Stimulated activated CD8-positive, alpha-beta memory T cell treated with anti-CD3 and anti-CD28 coated beads, Interleukin-12 subunit alpha, Interleukin-12 subunit beta, amount 100 ng/mL, for 4 hours (primary cell): ENCODE measurements around the gene ZFAND3.
"Not testable (repeated sequence)": the region's sequence is repeated elsewhere in the genome, so short reads cannot be mapped to it uniquely, and the experiment has no call there.

Experiments
- DNase-seq: peaks from one replicate; pipeline ENCODE4 v3.0.0-alpha.2; 2020; ENCODE audit warnings: low read depth

ZFAND3 gene

GRCh38 chr6:37865504-37865903 is 46.0 kb downstream of the ZFAND3 start:
- no peak for DNase-seq

DNA sequence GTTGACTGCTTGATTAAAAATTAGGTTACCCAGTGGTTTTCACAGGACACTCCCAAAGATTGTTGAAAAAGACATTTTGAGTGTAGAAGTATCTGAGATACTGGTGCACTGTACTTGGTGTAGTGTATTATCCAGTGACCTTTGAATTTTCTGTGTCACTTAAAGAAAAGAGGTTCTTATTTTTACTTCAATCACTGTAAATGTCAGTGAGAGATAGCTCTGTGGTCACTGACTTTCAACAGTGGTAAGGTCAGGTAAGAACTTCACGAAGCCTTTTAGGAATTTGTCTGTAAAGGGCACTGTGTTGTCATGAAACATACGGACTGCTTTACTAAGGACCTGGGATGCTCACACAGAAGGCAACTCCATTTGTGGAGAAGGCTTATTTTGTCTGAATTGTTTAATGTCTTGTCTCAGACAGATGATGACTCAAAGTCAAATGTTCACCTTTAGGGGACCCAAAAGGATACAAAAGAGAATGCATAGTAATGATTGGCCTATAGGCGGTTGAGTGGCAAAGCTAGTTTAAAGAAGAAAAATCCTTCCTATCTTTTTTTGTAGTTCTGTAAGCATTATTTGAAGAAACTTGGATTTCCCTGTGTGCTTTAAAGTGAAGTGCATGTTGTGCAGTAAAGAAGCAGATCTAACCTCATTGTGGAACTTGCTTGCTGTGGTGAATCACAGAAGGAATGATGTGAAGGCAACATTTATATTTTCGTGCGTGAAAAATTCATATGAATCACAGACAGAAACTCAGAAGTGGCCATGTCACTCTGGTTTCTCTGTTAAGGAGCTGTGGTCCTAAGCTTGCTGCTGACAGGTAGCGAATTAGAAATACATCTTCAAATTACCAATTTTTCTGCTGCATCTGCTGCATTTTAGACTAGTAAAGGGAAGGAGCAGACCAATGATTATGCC is 47.3 kb downstream of the ZFAND3 start:
- no peak for DNase-seq

GRCh38 chr6:37867756-37868446 is 48.4 kb downstream of the ZFAND3 start:
- DNase-seq: no peak

DNA sequence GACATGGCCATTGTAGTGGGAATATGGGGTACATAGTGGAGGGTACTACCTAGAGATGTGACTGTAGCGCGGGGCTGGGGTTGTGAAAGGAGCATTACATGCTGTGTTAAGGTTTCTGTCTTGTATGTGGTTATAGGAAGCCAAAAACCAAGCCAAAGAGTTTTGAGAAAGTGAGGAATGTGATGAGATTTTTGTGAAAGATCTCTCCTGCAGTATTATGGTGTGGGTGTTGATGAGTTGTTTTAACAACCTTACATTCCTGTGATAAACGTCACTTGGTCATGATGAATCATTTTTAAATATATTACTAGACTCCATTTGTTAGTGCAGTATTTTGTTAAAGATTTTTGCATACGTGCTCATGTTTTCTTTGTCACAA is 48.9 kb downstream of the ZFAND3 start:
- no peak for DNase-seq

DNA sequence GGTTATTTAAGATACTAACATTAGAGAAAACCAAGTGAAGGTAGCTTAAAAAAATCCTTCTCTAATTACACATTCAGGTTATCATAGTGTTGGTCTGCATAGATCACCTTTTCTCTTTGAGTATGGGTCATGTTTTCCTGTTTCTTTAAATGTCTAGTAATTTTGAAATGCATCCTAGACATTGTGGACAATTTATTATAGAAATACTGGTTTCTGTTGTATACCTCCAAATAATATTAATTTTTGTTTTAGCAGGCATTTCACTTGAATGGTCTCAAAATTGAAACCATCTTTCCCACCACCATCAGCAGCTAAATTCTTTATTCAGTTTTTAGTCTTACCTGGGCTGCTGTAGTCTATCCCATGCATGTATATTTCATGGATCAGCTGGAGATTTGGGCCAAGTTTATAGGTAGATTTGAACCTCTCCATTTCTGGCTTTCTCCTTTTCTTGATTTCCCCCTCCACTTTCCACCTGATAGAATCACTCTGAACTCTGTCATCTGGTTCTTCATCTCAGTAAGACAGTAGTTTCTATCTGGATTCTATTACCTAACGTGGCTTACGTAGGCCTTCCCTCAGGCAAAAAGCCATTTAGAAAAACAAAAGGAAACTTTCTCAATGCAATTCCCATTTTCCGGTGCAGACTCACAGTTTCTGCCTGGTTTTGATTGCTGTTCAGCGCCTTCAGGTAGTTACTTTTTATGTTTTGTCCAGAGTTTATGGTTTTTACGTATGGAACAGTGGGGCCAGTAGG is 52.3 kb downstream of the ZFAND3 start:
- DNase-seq: no peak

DNA sequence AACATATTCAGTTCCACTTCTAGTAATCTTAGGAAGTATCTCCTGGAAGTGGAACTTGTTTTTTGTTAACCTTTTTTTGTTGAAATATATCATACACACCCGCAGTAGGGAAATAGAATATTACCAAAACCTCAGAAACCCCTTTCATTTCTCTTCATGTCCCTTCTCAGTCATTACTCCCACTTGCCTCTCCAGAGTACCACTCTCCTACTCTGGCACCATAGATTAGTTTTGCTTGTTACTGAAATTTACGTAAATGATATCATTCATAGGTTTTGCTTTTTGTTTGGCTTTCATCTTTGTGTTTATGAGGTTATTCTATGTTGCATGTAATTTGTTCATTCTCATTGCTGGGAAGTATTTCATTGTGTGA is 52.8 kb downstream of the ZFAND3 start:
- DNase-seq: no peak

- DNase-seq: no peak
These were observed 55.2 kb downstream of the ZFAND3 start for GRCh38 chr6:37874726-37875125.

DNA sequence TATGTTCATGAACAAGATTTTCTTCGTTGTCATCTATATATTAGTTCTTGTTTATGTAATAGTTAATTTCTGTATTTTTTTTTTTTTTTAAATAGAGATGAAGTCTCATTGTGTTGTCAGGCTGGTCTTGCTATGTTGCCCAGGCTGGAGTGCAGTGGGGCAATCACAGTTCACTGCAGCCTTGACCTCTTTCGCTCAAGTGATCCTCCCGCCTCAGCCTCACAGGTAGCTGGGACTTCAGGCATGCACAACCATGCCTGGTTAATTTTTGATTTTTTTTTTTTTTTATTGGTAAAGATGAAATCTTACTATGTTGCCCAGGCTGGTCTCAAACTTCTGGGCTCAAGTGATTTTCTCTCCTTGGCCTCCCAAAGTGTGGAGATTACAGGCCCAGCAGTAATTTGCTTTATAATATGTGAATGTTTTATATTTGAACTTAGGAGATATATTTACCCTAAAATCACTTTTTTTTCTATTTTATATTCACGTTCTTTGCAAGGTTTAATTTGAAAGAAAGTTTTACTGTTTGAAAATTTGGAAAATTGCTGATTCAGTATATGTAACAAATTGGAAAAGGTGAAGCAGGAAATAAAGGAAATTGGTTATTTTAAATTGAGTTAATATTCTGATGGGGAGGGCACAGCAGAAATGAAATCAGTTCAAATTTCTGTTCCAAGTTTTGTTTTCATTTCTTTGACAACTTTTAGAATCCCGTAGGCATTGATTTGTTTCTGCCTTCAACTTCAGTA is 56.2 kb downstream of the ZFAND3 start:
- no peak for DNase-seq

DNA sequence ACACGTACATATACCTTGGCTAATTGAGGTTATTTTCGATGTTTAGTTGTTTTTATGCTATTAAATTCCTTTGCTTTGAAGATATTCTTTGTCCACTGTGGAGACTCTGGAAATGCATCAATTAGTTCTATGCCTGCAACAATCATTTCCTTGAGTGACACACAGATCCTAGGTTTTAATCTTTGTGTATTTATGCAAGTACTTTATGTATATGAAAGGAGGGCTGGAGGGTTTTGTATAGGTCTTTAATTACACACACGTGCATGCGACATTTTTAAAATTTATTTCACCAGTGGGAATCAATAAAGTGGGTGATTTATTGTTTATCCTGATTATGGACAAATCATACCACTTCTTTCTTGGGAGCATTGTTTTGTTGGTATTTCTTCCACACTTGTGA is 57.3 kb downstream of the ZFAND3 start:
- no peak for DNase-seq

DNA sequence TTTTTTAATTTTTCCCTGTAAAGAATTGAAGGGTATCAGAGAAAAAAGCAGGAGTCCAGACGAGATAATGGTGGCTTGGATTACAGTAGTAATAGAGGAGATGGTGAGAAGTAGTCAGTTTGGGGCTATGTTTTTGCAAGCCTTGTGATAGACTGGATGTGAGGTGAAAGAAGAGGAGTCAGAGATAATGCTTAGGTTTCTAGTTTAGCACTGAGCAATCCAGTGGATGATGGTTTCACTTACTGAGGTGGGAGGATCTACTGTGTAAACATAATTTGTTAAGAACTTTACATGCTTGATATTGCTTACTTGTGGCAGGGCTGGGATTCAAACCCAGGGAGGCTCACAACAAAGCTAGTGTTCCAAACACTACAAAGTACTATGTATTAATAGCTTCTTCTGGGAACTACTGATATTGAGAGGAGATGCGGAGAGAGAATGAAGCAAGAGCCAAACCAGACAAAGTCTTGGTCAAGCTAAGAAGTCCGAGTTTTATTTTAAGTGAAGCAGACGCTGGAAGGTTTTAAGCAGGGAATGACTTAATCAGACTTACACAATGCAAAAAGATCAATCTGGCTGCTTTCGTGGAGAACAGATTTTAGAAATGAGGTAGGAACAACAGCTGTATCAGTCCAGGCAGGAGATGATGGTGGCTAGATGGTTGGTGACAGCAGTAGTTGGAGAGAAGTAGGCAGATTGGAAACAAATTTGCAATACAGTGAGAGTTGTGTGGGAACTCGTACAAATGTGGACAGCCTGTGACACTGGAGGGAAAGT is 58.0 kb downstream of the ZFAND3 start:
- no peak for DNase-seq

DNA sequence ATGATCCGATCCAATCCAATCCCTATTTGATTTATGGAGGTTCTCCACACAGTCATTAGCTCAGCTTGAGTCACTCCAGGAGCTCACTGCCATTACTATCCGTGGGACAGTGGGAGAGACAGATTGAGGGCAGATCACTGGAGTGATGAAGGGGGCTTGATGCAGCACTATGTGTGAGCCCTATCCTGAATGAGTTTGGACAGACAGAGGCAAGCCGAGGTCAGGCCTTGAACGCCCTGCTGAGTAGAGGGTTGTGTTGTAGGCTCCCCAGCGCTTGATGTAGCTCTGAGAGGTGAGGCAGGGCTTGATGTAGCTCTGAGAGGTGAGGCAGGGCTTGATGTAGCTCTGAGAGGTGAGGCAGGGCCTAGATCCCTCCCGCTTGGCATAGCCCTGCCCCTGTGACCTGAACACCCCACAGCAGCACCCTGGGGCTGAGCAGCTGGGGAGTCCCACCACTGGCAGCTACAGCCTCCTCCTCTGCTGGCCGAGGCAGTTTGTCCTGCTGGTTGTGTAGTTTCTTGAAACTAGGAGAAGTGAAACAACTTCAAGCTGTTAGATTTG is 58.7 kb downstream of the ZFAND3 start:
- DNase-seq: no peak

GRCh38 chr6:37880602-37881001 is 61.1 kb downstream of the ZFAND3 start:
- not testable (repeated sequence) for DNase-seq

GRCh38 chr6:37882292-37882691 is 62.8 kb downstream of the ZFAND3 start:
- no peak for DNase-seq

DNA sequence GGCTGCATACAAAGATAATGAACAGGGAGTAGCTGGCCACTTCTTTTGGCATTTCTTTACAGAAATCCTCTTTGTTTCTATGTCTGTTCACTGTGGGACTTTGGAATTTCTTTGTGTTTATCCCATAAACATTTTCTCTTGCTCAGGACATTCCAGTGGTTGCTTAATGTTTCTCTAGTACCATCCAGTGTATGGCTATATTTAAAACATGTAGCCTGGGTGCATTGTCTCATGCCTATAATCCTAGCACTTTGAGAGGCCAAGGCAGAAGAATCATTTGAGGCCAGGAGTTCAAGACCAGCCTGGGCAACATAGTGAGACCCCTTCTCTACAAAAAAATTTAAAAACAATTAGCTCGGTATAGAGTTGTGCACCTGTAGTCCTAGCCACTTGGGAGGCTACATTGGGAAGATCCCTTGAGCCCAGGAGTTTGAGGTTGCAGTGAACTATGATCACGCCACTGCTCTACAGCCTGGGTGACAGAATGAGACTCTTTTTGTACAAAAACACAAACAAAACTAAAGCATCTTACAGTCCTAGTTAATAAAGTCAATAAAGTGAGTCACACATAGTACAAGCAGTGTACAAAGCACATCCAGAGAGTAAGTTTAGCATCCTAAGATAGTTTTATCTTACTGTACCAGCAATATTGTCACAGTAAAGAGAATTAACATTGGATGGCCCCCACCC is 63.3 kb downstream of the ZFAND3 start:
- no peak for DNase-seq

GRCh38 chr6:37884548-37884947 is 65.0 kb downstream of the ZFAND3 start:
- DNase-seq: no peak

DNA sequence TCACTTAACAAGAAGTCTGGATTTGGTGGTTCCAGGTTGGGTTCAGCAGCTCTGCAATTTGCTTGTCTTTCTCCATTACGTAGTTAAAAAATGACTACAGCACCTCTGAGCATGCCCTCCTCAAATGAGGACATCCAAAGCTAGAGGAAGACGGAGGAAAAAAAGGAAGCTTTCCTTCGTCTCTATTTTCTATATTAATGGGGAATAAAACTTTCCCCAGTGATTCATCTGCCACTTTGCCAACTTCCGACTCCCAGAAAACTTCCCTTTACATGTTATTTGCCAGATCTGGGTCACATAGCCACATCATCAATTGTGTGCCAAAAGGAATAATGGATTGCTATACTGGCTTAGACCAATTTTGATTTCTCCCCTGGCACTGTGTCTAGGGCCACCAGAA is 69.5 kb downstream of the ZFAND3 start:
- no peak for DNase-seq

DNA sequence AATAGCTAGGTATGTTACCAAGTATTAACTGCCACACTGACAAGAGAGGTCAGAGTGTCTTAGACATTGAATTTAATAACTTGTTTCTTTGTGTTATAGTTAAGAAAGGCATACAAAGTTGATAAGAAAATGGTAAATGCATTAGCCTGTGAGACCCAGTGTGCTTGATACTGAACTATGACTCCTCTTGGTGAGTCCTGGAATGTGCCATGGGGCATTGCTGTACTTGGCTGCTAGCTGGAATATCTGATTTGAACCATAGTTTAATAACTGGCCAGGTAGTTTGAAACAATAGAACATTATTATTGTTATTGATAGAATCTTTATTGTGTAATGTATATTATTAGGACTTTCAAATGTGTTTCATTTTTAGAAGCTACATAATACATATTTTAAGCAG is 70.0 kb downstream of the ZFAND3 start:
- no peak for DNase-seq

- DNase-seq: no peak
These were observed 71.5 kb downstream of the ZFAND3 start for GRCh38 chr6:37891072-37891471.

- DNase-seq: no peak
These were observed 73.7 kb downstream of the ZFAND3 start for GRCh38 chr6:37893257-37893656.

DNA sequence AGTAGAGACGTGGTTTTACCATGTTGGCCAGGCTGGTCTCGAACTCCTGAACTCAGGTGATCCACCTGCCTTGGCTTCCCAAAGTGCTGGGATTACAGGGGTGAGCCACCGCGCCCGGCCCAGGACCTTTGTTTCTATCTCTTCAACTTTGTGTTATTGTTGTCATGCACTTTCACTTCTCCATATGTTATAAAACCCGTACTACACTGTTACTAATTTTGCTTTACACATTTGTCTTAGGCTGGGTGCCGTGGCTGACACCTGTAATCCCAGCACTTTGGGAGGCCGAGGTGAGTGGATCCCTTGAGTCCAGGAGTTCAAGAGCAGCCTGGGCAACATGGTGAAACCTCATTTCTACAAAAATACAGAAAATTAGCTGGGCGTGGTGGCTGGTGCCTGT is 74.2 kb downstream of the ZFAND3 start:
- DNase-seq: not testable (repeated sequence)
